Measurements from ENCODE around the gene PPHLN1. TPM values are rescaled to one million over a fixed set of nuclear protein-coding genes. Genes with fewer than 3 reads are reported as not detected.

Gene PPHLN1
- total and polyA plus RNA-seq, 2 of the 8 experiments (the other 6 are each of a cell fraction or from before 2014, with no cell fraction given), result 34.3 to 71.6 TPM

DNA sequence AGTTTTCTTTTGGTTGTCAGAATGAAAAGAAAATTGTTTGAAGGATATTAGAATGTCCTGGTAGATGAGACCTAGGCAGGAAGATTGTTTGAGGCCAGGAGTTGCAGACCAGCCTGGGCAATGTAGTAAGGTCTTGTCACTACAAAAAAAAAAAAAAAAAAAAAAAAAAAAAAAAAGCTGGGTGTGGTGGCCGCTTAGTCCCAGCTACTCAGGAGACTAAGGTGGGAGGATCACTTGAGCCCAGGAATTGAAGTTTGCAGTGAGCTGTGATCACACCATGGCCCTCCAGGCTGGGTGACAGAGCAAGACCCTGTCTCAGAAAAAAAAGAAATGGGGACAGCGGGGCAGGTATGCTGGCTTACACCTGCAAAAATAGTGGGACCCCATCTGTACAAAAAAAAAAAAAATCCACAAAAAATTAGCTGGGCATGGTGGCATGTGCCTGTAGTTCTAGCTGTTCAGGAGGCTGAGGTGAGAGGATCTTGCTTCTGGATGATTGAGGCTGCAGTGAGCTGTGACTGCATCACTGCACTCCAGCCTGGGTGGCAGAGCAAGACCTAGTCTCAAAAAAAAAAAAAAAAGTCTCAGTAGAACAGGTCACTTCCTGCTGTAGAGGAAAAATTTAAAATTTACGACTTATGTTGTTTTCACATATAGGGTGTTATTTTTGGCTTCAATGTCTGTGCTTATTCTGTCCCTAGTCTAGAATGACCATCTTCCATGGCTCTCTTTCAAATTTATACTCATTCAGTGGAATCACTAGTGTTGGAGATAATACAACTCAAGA, 70.7 kb downstream of the PPHLN1 start (continued):
- TF ChIP-seq, protein P1, sequence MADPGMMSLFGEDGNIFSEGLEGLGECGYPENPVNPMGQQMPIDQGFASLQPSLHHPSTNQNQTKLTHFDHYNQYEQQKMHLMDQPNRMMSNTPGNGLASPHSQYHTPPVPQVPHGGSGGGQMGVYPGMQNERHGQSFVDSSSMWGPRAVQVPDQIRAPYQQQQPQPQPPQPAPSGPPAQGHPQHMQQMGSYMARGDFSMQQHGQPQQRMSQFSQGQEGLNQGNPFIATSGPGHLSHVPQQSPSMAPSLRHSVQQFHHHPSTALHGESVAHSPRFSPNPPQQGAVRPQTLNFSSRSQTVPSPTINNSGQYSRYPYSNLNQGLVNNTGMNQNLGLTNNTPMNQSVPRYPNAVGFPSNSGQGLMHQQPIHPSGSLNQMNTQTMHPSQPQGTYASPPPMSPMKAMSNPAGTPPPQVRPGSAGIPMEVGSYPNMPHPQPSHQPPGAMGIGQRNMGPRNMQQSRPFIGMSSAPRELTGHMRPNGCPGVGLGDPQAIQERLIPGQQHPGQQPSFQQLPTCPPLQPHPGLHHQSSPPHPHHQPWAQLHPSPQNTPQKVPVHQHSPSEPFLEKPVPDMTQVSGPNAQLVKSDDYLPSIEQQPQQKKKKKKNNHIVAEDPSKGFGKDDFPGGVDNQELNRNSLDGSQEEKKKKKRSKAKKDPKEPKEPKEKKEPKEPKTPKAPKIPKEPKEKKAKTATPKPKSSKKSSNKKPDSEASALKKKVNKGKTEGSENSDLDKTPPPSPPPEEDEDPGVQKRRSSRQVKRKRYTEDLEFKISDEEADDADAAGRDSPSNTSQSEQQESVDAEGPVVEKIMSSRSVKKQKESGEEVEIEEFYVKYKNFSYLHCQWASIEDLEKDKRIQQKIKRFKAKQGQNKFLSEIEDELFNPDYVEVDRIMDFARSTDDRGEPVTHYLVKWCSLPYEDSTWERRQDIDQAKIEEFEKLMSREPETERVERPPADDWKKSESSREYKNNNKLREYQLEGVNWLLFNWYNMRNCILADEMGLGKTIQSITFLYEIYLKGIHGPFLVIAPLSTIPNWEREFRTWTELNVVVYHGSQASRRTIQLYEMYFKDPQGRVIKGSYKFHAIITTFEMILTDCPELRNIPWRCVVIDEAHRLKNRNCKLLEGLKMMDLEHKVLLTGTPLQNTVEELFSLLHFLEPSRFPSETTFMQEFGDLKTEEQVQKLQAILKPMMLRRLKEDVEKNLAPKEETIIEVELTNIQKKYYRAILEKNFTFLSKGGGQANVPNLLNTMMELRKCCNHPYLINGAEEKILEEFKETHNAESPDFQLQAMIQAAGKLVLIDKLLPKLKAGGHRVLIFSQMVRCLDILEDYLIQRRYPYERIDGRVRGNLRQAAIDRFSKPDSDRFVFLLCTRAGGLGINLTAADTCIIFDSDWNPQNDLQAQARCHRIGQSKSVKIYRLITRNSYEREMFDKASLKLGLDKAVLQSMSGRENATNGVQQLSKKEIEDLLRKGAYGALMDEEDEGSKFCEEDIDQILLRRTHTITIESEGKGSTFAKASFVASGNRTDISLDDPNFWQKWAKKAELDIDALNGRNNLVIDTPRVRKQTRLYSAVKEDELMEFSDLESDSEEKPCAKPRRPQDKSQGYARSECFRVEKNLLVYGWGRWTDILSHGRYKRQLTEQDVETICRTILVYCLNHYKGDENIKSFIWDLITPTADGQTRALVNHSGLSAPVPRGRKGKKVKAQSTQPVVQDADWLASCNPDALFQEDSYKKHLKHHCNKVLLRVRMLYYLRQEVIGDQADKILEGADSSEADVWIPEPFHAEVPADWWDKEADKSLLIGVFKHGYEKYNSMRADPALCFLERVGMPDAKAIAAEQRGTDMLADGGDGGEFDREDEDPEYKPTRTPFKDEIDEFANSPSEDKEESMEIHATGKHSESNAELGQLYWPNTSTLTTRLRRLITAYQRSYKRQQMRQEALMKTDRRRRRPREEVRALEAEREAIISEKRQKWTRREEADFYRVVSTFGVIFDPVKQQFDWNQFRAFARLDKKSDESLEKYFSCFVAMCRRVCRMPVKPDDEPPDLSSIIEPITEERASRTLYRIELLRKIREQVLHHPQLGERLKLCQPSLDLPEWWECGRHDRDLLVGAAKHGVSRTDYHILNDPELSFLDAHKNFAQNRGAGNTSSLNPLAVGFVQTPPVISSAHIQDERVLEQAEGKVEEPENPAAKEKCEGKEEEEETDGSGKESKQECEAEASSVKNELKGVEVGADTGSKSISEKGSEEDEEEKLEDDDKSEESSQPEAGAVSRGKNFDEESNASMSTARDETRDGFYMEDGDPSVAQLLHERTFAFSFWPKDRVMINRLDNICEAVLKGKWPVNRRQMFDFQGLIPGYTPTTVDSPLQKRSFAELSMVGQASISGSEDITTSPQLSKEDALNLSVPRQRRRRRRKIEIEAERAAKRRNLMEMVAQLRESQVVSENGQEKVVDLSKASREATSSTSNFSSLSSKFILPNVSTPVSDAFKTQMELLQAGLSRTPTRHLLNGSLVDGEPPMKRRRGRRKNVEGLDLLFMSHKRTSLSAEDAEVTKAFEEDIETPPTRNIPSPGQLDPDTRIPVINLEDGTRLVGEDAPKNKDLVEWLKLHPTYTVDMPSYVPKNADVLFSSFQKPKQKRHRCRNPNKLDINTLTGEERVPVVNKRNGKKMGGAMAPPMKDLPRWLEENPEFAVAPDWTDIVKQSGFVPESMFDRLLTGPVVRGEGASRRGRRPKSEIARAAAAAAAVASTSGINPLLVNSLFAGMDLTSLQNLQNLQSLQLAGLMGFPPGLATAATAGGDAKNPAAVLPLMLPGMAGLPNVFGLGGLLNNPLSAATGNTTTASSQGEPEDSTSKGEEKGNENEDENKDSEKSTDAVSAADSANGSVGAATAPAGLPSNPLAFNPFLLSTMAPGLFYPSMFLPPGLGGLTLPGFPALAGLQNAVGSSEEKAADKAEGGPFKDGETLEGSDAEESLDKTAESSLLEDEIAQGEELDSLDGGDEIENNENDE (IDR thresholded peaks at IDR 0.05; ENCODE audit: insufficient replicate concordance, low read length), result no peak
- no peak for TF ChIP-seq SP1 (IDR thresholded peaks at IDR 0.05; ENCODE audit: low read depth, low read length)
- TF ChIP-seq SUZ12 (IDR thresholded peaks at IDR 0.05; ENCODE audit: low read length), result no peak
- no peak for TF ChIP-seq TAF7 (optimal IDR thresholded peaks at IDR 0.05; ENCODE audit: borderline replicate concordance, low read depth, low read length)

Measured in H1 (cell line).